SK-N-SH (cell line): ENCODE data around the gene CYYR1. TPM values are rescaled to one million over a fixed set of nuclear protein-coding genes. Genes with fewer than 3 reads are reported as not detected.

Experiments
- CTCF ChIA-PET: fragments of 300-600, 350-600 bp; formaldehyde crosslinking; extraction: SDS; loops from one replicate; lab custom pipeline; 2021; lab: Yijun Ruan, JAX
- POLR2A ChIA-PET: fragments of 350-600 bp; sonication (Branson Sonifier 250); formaldehyde crosslinking; extraction: SDS; loops from one replicate; lab custom pipeline; 2020; ENCODE audit warnings: antibody characterized with exemption, inconsistent platforms; lab: Yijun Ruan, JAX
- DNase-seq: peaks from one replicate; pipeline ENCODE4 v3.0.0; 2012
- H2AFZ ChIP-seq: fragments of 200-600 bp; sonication (generic); 2 replicates; pipeline ENCODE4 v1.8.1; 2016; ENCODE audit warnings: antibody characterized with exemption, mild to moderate bottlenecking, low read depth
- H3F3A ChIP-seq: fragments of 200-600 bp; sonication (generic); replicated peaks from 2 replicates; pipeline ENCODE3; 2016; ENCODE audit warnings: antibody characterized with exemption, mild to moderate bottlenecking; ENCODE audit not compliant: insufficient read depth
- H3K27ac ChIP-seq, 2 experiments: fragments of 200-500 bp in 1 of 2; fragments of 200-600 bp in 1 of 2; sonication (Bioruptor generic) in 1 of 2; sonication (generic), shearing (Covaris generic) in 1 of 2; 2 replicates each; pipeline versions ENCODE4 v1.5.1 to v1.6.1; 2014 to 2016; ENCODE audit warnings: low read depth in 2 of 2, inconsistent platforms in 1 of 2, low read length in 1 of 2, mild to moderate bottlenecking in 1 of 2, mixed read lengths in 1 of 2
- H3K27me3 ChIP-seq: fragments of 200-600 bp; sonication (generic), shearing (Covaris generic); 2 replicates; pipeline ENCODE4 v1.6.1; 2016; ENCODE audit warnings: mixed run types; ENCODE audit not compliant: insufficient read depth
- H3K36me3 ChIP-seq, 2 experiments: fragments of 200-500 bp in 1 of 2; fragments of 200-600 bp in 1 of 2; sonication (Bioruptor generic) in 1 of 2; sonication (generic) in 1 of 2; replicated peaks in 1 of 2; 2 replicates each; pipeline versions ENCODE3 to v1.5.1; 2014 to 2016; ENCODE audit warnings: low read length in 1 of 2, mild to moderate bottlenecking in 1 of 2; ENCODE audit not compliant: insufficient read depth in 2 of 2, control insufficient read depth in 1 of 2
- H3K4me1 ChIP-seq, 2 experiments: fragments of 200-500 bp in 1 of 2; fragments of 200-600 bp in 1 of 2; sonication (Bioruptor generic) in 1 of 2; sonication (generic), shearing (Covaris generic) in 1 of 2; 2 replicates each; pipeline versions ENCODE4 v1.5.1 to v1.6.1; 2014 to 2016; ENCODE audit warnings: low read depth in 1 of 2, low read length in 1 of 2, mixed run types in 1 of 2; ENCODE audit not compliant: insufficient read depth in 2 of 2, control insufficient read depth in 1 of 2
- H3K4me2 ChIP-seq: fragments of 200-600 bp; sonication (generic), shearing (Covaris generic); 2 replicates; pipeline ENCODE4 v1.6.1; 2017; ENCODE audit warnings: mixed run types
- H3K4me3 ChIP-seq, 2 experiments: fragments of 200-500 bp in 1 of 2; fragments of 200-600 bp in 1 of 2; sonication (Bioruptor generic) in 1 of 2; sonication (generic), shearing (Covaris generic) in 1 of 2; 2 replicates each; pipeline versions ENCODE4 v1.5.1 to v1.8.1; 2014 to 2016; ENCODE audit warnings: low read depth in 2 of 2, inconsistent platforms in 1 of 2, low read length in 1 of 2, mild to moderate bottlenecking in 1 of 2, mixed read lengths in 1 of 2, moderate library complexity in 1 of 2
- H3K79me2 ChIP-seq: fragments of 200-600 bp; sonication (generic); 2 replicates; pipeline ENCODE4 v1.8.1; 2017; ENCODE audit warnings: mild to moderate bottlenecking; ENCODE audit not compliant: insufficient read depth
- H3K9ac ChIP-seq: fragments of 200-600 bp; sonication (generic); 2 replicates; pipeline ENCODE4 v1.6.1; 2017; ENCODE audit warnings: mixed run types
- H3K9me2 ChIP-seq: fragments of 200-600 bp; sonication (generic); 2 replicates; pipeline ENCODE4 v1.6.1; 2017; ENCODE audit warnings: mixed run types
- H3K9me3 ChIP-seq: fragments of 200-600 bp; sonication (generic); 2 replicates; pipeline ENCODE4 v1.6.1; 2017; ENCODE audit warnings: mixed run types, mild to moderate bottlenecking, moderate library complexity
- H4K20me1 ChIP-seq: fragments of 200-600 bp; sonication (generic); 2 replicates; pipeline ENCODE4 v1.6.1; 2017; ENCODE audit warnings: mild to moderate bottlenecking, mixed run types; ENCODE audit not compliant: insufficient read depth
- ELF1 ChIP-seq: IDR thresholded peaks from 2 replicates; pipeline ENCODE4 v1.4.0; 2012
- EP300 ChIP-seq, 2 experiments: IDR thresholded peaks; 2 replicates each; pipeline versions ENCODE4 v1.4.0 to v1.6.1; 2012; ENCODE audit warnings: borderline replicate concordance in 1 of 2, low read depth in 1 of 2, low read length in 1 of 2
- EZH2phosphoT487 ChIP-seq: fragments of 200-600 bp; sonication (generic); IDR thresholded peaks from 2 replicates; pipeline ENCODE4 v1.6.1; 2017; ENCODE audit warnings: low read depth, mixed run types, mild to moderate bottlenecking, antibody characterized with exemption, moderate library complexity, borderline replicate concordance
- FOSL2 ChIP-seq: IDR thresholded peaks from 2 replicates; pipeline ENCODE4 v1.4.0; 2012; ENCODE audit warnings: low read depth, mild to moderate bottlenecking, moderate library complexity, borderline replicate concordance
- FOXJ3 ChIP-seq: sonication (generic); formaldehyde crosslinking; IDR thresholded peaks from 2 replicates; pipeline ENCODE4 v1.5.1; 2020; ENCODE audit warnings: mild to moderate bottlenecking, missing genetic modification reagents
- FOXM1 ChIP-seq: IDR thresholded peaks from 2 replicates; pipeline ENCODE4 v1.4.0; 2012; ENCODE audit warnings: low read depth, mild to moderate bottlenecking
- GABPA ChIP-seq: IDR thresholded peaks from 2 replicates; pipeline ENCODE4 v1.4.0; 2012; ENCODE audit warnings: low read depth, mild to moderate bottlenecking
- JUND ChIP-seq: IDR thresholded peaks from 2 replicates; pipeline ENCODE4 v1.4.0; 2012
- MAX ChIP-seq: IDR thresholded peaks from 2 replicates; pipeline ENCODE4 v1.4.0; 2012; ENCODE audit warnings: low read depth
- MXI1 ChIP-seq: IDR thresholded peaks from 2 replicates; pipeline ENCODE4 v1.6.1; 2012; ENCODE audit warnings: mild to moderate bottlenecking, low read depth, low read length, improper control_type of control experiment
- POLR2AphosphoS5 ChIP-seq: IDR thresholded peaks from 2 replicates; pipeline ENCODE4 v1.6.1; 2012; ENCODE audit warnings: low read depth, low read length
- REST ChIP-seq: IDR thresholded peaks from 2 replicates; pipeline ENCODE4 v1.6.1; 2012; ENCODE audit warnings: mild to moderate bottlenecking, low read depth, low read length, moderate library complexity
- RFX5 ChIP-seq: IDR thresholded peaks from 2 replicates; pipeline ENCODE4 v1.6.1; 2012; ENCODE audit warnings: mild to moderate bottlenecking, improper control_type of control experiment, low read length
- RXRA ChIP-seq: IDR thresholded peaks from 2 replicates; pipeline ENCODE4 v1.4.0; 2012; ENCODE audit warnings: low read depth, mild to moderate bottlenecking, borderline replicate concordance
- TAF1 ChIP-seq: IDR thresholded peaks from 2 replicates; pipeline ENCODE4 v1.6.1; 2012; ENCODE audit warnings: low read depth, mild to moderate bottlenecking, low read length, moderate library complexity, borderline replicate concordance
- TCF12 ChIP-seq: IDR thresholded peaks from 2 replicates; pipeline ENCODE4 v1.4.0; 2012
- TEAD4 ChIP-seq: IDR thresholded peaks from 2 replicates; pipeline ENCODE4 v1.4.0; 2012; ENCODE audit warnings: mild to moderate bottlenecking, borderline replicate concordance; ENCODE audit not compliant: insufficient read depth
- USF2 ChIP-seq: fragments of 150-350 bp; IDR thresholded peaks from 2 replicates; pipeline ENCODE4 v1.6.1; 2017; ENCODE audit warnings: antibody characterized with exemption, low read length, low read depth, borderline replicate concordance
- YY1 ChIP-seq: IDR thresholded peaks from 2 replicates; pipeline ENCODE4 v1.4.0; 2012; ENCODE audit warnings: low read depth, mild to moderate bottlenecking
- WGBS: methylation state at CpG from one replicate; pipeline ENCODE4 v1.1.6; 2017; ENCODE audit warnings: low lambda C conversion rate; 5-methylcytosine and 5-hydroxymethylcytosine counted together
- polyA plus RNA-seq, 3 experiments: library from polyadenylated mRNA; depleted of rRNA; stranded (reverse); fragments of >200 nt; gene quantifications; 2 replicates each; pipeline ENCODE4 v1.2.3, GENCODE V29; 2012
- TF ChIP-seq, protein P1 (sequence below): fragments of 150-350 bp; IDR thresholded peaks from 2 replicates; pipeline ENCODE4 v1.6.1; 2016; ENCODE audit warnings: mild to moderate bottlenecking, low read depth, low read length

CYYR1 gene
- polyA plus RNA-seq, 1 of the 3 experiments (the other 2 are of a cell fraction) = not detected

- Histone ChIP-seq H3K4me1 (no peaks in the 10 kb centered on the region), H4K20me1 (no peaks in the 10 kb centered on the region), H3K27me3 (no peaks in the 10 kb centered on the region), H3K9ac (no peak overlapping the region), H3K79me2 (no peaks in the 10 kb centered on the region), H3K9me3 (no peaks in the 10 kb centered on the region), H3K4me2 (no peak overlapping the region), H2AFZ (no peak overlapping the region), H3K27ac (no peak overlapping the region), H3F3A (no peaks in the 10 kb centered on the region)
- 67% methylated on average over 1 of the region's 1 CpG for WGBS
- POLR2A ChIA-PET = no interaction called here
- no peak for DNase-seq
- CTCF ChIA-PET = no interaction called here
- TF ChIP-seq RXRA = no peak
- no peak for TF ChIP-seq USF2
- TF ChIP-seq, protein P1, sequence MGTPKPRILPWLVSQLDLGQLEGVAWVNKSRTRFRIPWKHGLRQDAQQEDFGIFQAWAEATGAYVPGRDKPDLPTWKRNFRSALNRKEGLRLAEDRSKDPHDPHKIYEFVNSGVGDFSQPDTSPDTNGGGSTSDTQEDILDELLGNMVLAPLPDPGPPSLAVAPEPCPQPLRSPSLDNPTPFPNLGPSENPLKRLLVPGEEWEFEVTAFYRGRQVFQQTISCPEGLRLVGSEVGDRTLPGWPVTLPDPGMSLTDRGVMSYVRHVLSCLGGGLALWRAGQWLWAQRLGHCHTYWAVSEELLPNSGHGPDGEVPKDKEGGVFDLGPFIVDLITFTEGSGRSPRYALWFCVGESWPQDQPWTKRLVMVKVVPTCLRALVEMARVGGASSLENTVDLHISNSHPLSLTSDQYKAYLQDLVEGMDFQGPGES = no peak
- TF ChIP-seq TCF12 = no peak
- TF ChIP-seq POLR2AphosphoS5 = no peak
- TF ChIP-seq EP300 (IDR thresholded peaks at IDR 0.05; ENCODE audit: borderline replicate concordance in 1 of 2, low read depth in 1 of 2, low read length in 1 of 2) = no peak
- TF ChIP-seq TAF1 = no peak
- no peak for TF ChIP-seq MXI1
- TF ChIP-seq TEAD4 = no peak
- TF ChIP-seq JUND = no peak
- TF ChIP-seq GABPA = no peak
- TF ChIP-seq RFX5 = no peak
- TF ChIP-seq EZH2phosphoT487 = no peak
- TF ChIP-seq, all 33 proteins: peak for 0
- H3K4me3 ChIP-seq = no peak overlapping the region
- H3K9me2 ChIP-seq = no peaks in the 10 kb centered on the region
- H3K36me3 ChIP-seq = no peaks in the 10 kb centered on the region
Measured at GRCh38 chr21:26443867-26444266, 129.2 kb downstream of the CYYR1 start.

GRCh38 chr21:26443291-26443690 lies 129.8 kb downstream of the CYYR1 start:
- H3K27ac ChIP-seq = no peak overlapping the region
- no peaks in the 10 kb centered on the region for H3K9me2 ChIP-seq
- H3K4me2 ChIP-seq = no peak overlapping the region
- H3K36me3 ChIP-seq = no peaks in the 10 kb centered on the region
- H2AFZ ChIP-seq = no peak overlapping the region
- ChIA-PET CTCF (no interaction called here), POLR2A (no interaction called here)
- no peaks in the 10 kb centered on the region for H3K27me3 ChIP-seq
- no peaks in the 10 kb centered on the region for H3K4me1 ChIP-seq
- no peaks in the 10 kb centered on the region for H4K20me1 ChIP-seq
- no peak overlapping the region for H3K9ac ChIP-seq
- no peaks in the 10 kb centered on the region for H3K9me3 ChIP-seq
- H3F3A ChIP-seq = no peaks in the 10 kb centered on the region
- 16% methylated on average over 1 of the region's 1 CpG for WGBS
- no peak for DNase-seq
- H3K79me2 ChIP-seq = no peaks in the 10 kb centered on the region
- no peak overlapping the region for H3K4me3 ChIP-seq
- no peak for TF ChIP-seq MAX
- TF ChIP-seq YY1 = no peak
- no peak for TF ChIP-seq USF2
- no peak for TF ChIP-seq ELF1
- no peak for TF ChIP-seq REST
- TF ChIP-seq FOXM1 = no peak
- TF ChIP-seq FOSL2 = no peak
- TF ChIP-seq FOXJ3 (CRISPR knock-in tag) = no peak
- TF ChIP-seq, protein P1 = no peak
- no peak for TF ChIP-seq RFX5
